Measurements from ENCODE around the gene NAP1L1.

The NAP1L1 gene

GRCh38 chr12:76030341-76031080, 54.0 kb downstream of the NAP1L1 start:
- Histone ChIP-seq H3K27me3 (ENCODE audit: insufficient read depth, low read length) (no peaks in the 10 kb centered on the region; the same call in 1 of the 2 replicates), H3K36me3 (ENCODE audit: insufficient read depth, low read length) (no peaks in the 10 kb centered on the region), H3K4me1 (ENCODE audit: insufficient read depth, low read length, severe bottlenecking) (peaks cover 17% of the 10 kb centered on the region), H4K20me1 (ENCODE audit: insufficient read depth, low read length) (no peaks in the 10 kb centered on the region), H3K9ac (ENCODE audit: low read length) (peak overlapping the region; percentile 15; the same call in 1 of the 2 replicates), H3K9me2 (ENCODE audit: low read depth, low read length) (no peaks in the 10 kb centered on the region), H2AFZ (ENCODE audit: low read length) (no peak overlapping the region), H3K79me2 (ENCODE audit: insufficient read depth, low read length) (no peaks in the 10 kb centered on the region), H3K4me3 (ENCODE audit: low read depth, low read length, poor library complexity, severe bottlenecking) (peak overlapping the region; percentile 62), H3K4me2 (ENCODE audit: low read length) (peak overlapping the region; percentile 67), H3F3A (ENCODE audit: insufficient read depth, low read length) (no peaks in the 10 kb centered on the region), H3K9me3 (ENCODE audit: low read length) (no peaks in the 10 kb centered on the region), H3K27ac (ENCODE audit: low read depth, low read length, poor library complexity, severe bottlenecking) (no peak overlapping the region)
- TF ChIP-seq EZH2 (IDR thresholded peaks at IDR 0.05; ENCODE audit: borderline replicate concordance, low read length), result no peak
- no peak for TF ChIP-seq CTCF (IDR thresholded peaks at IDR 0.05; ENCODE audit: low read length)

- Histone ChIP-seq H3F3A (ENCODE audit: insufficient read depth, low read length) (no peaks in the 10 kb centered on the region), H3K4me1 (ENCODE audit: insufficient read depth, low read length, severe bottlenecking) (peaks cover 17% of the 10 kb centered on the region), H4K20me1 (ENCODE audit: insufficient read depth, low read length) (no peaks in the 10 kb centered on the region), H3K9ac (ENCODE audit: low read length) (no peak overlapping the region), H3K27ac (ENCODE audit: low read depth, low read length, poor library complexity, severe bottlenecking) (no peak overlapping the region), H2AFZ (ENCODE audit: low read length) (no peak overlapping the region), H3K36me3 (ENCODE audit: insufficient read depth, low read length) (no peaks in the 10 kb centered on the region), H3K9me2 (ENCODE audit: low read depth, low read length) (no peaks in the 10 kb centered on the region), H3K79me2 (ENCODE audit: insufficient read depth, low read length) (no peaks in the 10 kb centered on the region), H3K27me3 (ENCODE audit: insufficient read depth, low read length) (no peaks in the 10 kb centered on the region; the same call in 1 of the 2 replicates), H3K4me3 (ENCODE audit: low read depth, low read length, poor library complexity, severe bottlenecking) (no peak overlapping the region), H3K4me2 (ENCODE audit: low read length) (no peak overlapping the region; the same call in 1 of the 2 replicates), H3K9me3 (ENCODE audit: low read length) (no peaks in the 10 kb centered on the region)
- TF ChIP-seq EZH2 (IDR thresholded peaks at IDR 0.05; ENCODE audit: borderline replicate concordance, low read length) (no peak), CTCF (IDR thresholded peaks at IDR 0.05; ENCODE audit: low read length) (no peak)
Measured at GRCh38 chr12:76029982-76030340, 54.5 kb downstream of the NAP1L1 start.

- Histone ChIP-seq H3F3A (ENCODE audit: insufficient read depth, low read length) (no peaks in the 10 kb centered on the region), H3K27ac (ENCODE audit: low read depth, low read length, poor library complexity, severe bottlenecking) (no peak overlapping the region), H3K36me3 (ENCODE audit: insufficient read depth, low read length) (no peaks in the 10 kb centered on the region), H3K79me2 (ENCODE audit: insufficient read depth, low read length) (no peaks in the 10 kb centered on the region), H3K9ac (ENCODE audit: low read length) (no peak overlapping the region), H3K9me2 (ENCODE audit: low read depth, low read length) (no peaks in the 10 kb centered on the region), H4K20me1 (ENCODE audit: insufficient read depth, low read length) (no peaks in the 10 kb centered on the region), H3K4me2 (ENCODE audit: low read length) (no peak overlapping the region), H3K4me1 (ENCODE audit: insufficient read depth, low read length, severe bottlenecking) (peaks cover 17% of the 10 kb centered on the region), H2AFZ (ENCODE audit: low read length) (no peak overlapping the region), H3K9me3 (ENCODE audit: low read length) (no peaks in the 10 kb centered on the region), H3K27me3 (ENCODE audit: insufficient read depth, low read length) (no peaks in the 10 kb centered on the region; the same call in 1 of the 2 replicates), H3K4me3 (ENCODE audit: low read depth, low read length, poor library complexity, severe bottlenecking) (no peak overlapping the region)
- no peak for TF ChIP-seq EZH2 (IDR thresholded peaks at IDR 0.05; ENCODE audit: borderline replicate concordance, low read length)
Measured at GRCh38 chr12:76028571-76029277, 55.8 kb downstream of the NAP1L1 start.

All from OCI-LY1 (cell line).